ENCODE data around the gene RNF144A.

RNF144A gene

DNA sequence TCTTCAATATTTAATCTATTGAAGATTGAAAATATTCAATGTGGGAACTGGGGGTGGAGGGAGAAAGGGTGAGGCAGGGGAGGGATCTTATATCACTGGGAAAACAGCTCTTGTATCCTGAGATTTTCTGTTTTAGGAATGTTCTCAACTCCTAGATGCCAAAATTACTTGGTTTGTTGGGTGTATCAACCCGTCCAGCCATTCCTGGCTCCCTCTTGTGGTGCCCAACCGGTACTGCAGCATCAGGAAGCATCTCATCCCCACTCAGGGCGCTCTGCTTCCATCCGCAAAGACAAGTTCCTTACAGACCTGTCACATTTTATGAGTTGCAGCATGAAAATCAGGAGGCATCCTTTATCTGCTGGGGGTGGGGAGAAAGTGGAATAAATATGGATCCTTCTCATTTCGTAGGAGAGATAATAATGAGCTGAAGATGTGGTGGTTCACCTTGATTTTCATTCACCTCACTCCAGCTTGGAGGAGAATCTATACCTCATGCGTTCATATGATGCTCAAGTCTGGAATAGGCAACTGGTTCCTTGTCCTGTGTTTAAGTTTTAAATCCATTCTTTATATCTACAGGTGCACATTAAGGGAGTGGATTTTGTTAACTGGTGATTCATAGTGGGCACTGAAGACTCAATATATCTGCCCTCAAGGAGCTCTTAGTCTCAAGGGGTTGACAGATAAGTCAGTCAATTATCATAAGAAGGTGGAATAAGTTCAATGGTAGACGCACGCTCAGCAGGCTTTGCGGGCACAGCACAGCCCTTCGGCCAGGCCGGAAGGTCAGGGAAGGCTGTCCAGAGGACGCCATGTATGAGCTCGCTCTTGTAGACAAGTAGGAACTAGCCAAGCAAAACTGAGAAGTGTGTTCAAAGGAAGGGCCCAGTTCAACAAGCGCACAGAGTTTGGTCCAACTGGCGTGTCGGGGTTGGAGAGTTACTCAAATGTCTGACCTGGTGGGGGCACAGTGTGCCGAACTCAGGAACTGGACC, 127.3 kb downstream of the RNF144A start:
- DNase-seq (ENCODE audit: low spot score) = no peak

DNA sequence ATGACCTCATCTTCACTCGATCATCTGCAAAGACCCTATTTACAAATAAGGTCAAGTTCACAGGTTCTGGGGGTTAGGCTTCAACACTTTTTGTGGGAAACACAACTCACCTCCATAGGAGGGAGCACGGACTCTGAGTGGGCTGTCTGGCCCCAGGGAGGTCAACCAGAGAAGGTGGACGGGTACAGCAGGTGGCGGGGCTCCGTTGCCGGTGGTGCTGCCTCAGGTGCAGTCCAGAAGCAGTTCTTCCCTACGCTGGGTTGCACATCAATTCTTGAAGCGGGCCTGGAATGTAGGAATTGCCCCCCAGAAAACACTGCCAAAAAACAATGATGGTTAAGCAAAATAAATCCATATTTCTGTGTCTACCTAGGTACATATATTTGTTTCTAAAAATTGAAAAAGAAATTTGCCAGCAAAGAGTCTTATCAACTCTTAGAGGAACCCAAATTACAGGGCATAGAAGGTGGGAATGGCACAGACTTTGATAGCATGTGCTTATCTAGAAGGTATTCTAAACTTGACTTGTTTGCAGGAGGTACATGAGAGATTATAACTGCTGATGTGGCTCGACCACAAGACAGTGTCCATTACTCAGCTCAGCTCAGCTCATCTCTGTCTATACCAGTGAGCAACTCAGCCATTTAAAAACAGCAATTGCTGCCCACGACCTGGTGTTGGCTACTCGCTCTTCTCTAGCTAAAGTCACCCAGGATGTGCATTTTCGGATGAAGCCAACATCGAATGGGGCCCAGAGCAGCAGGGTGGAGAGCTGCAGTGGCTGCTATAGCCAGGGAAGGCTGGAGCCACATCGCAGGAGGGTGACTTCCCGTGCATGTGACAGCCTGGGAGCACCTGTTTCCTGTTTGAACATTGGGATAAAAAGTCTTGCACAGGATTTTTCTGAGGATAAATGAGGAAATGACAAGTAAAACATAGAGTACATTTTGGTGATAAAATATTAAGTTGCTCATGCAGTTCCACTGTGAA, 128.7 kb downstream of the RNF144A start:
- no peak for DNase-seq (ENCODE audit: low spot score)

DNA sequence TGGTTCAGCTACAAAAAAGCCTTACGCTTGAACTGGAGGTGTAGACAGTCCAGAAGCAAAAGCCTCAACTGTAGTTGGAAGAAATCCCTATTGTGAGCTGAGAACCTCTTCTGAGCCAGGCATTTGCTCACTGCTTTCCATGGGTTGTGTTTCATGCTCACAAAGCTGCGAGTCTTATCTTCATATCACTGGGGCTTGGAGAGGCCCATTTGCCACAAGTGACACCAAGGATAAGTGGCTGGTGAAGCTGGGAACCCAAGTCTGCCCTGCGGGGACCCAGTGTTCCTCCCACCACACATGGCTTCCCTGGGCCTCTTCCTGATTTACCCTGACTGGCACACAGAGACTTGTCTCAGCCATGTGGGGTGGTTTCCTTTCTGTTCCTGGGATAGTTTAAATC, 130.4 kb downstream of the RNF144A start:
- no peak for DNase-seq (ENCODE audit: low spot score)

DNA sequence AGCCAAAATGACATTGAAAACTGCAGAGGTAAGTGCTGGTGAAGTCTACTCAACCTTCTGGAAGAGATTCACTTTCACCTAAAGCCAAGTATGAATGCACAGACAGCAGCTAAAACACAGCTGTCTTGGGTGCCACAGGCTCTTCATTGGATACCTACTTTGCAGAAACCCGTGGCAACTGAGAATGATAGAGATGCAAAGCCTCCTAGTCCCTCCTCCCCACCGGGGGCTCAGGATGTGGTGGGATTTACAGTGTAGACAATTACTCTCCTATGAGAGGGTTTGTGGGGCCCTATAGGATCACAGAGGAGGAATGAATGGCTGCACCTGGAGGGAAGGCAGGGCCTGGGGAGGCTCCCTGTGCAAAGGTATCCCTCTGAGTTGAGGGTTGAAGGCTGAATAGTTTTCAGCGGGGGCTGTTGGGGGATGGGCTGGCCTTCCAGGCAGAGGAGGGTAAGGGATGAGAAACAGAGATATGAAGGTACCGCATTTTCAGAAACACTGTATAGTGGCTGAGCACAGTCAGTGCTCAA, 131.6 kb downstream of the RNF144A start:
- DNase-seq (ENCODE audit: low spot score) = no peak

DNA sequence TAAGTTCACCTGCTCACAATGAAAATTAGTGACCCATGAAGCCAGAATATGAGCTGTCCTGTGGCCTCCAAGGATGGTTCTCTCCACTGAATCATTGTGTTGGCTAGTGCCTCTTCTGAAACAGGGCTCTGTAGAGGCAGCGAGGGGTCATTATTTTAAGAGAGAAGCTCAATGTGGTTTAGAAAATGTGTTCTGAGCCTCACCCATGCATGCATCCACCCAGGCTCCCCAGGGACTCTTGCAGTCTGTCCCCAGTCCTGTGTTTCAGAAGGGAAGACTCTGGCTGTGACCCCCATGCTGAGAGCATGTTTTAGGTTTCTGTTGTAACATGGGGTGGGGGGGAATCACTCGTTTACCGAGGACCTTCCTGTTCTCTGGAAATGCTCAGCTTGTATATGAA, 135.2 kb downstream of the RNF144A start:
- DNase-seq (ENCODE audit: low spot score) = no peak

DNA sequence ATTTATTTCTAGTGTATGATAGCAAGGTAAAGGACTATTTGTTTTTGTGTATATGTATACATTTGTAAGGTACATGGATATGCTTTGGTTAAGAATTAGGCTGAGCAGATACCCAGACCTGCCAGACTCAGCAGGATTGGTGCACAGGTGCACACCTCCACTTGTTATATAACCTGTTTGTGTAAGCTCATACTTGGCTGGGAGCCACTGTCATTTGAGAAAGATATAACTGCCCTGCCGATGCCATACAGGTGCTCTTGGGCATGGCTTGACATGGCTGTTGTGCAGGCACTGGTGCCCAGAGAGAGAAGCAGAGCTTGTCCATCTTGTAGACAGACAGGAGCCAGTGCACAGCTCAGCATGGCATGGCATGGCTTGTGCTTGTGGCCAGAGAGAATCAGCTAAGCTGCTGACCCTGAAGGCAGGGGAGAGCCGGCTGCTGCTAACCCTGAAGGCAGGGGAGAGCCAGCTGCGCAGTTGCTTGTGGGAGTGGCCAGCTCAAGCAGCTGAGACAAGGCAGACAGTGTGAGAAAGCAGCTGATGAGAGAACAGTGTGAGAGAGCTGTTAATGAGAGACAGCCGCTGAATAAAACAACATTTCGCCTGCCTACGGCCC, 136.5 kb downstream of the RNF144A start:
- no peak for DNase-seq (ENCODE audit: low spot score)

DNA sequence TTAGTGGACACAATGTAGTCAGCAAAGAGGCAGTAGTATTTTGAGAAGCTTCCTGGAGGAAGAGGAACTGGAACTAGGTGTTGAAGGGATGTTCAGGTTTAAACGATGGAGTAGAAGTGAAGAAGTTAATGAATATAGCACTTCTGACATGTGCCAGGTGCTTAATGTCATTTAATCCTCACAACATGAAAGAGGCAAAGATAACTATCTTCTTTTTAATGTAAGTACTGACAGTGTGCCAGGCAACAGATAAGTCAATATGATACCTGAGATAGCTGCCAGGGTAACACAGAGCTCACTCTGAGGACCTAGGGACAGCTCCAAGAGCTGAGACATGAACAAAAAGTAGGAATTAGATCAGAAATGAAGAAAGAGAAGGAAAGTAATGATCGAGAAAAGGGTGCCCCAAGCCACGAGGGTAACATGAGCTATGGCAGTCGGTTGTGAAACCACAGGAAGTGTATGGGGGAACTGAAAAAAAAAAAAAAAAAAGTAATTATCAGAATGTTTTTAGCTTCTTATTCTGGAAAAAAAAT, 140.7 kb downstream of the RNF144A start:
- DNase-seq (ENCODE audit: low spot score) = no peak

DNA sequence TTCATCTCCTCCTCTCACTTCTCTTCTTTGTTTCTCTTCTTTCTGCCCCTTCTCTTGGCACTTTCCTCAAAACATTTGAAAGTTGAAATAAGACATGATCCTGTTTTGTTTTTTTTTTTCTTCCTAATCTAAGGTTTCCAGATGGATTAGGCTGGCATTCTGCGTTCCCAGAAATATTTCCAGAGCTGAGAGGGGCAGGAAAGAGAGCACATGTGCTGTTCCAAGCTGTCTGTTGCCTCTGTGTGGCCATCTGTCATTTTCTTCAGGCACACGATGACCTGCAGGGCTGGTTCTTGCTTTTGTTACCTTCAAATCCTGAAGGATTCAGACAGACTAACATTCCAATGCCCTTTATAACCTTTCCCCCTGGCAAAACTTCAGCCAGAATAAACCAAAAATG, 142.9 kb downstream of the RNF144A start:
- no peak for DNase-seq (ENCODE audit: low spot score)

DNA sequence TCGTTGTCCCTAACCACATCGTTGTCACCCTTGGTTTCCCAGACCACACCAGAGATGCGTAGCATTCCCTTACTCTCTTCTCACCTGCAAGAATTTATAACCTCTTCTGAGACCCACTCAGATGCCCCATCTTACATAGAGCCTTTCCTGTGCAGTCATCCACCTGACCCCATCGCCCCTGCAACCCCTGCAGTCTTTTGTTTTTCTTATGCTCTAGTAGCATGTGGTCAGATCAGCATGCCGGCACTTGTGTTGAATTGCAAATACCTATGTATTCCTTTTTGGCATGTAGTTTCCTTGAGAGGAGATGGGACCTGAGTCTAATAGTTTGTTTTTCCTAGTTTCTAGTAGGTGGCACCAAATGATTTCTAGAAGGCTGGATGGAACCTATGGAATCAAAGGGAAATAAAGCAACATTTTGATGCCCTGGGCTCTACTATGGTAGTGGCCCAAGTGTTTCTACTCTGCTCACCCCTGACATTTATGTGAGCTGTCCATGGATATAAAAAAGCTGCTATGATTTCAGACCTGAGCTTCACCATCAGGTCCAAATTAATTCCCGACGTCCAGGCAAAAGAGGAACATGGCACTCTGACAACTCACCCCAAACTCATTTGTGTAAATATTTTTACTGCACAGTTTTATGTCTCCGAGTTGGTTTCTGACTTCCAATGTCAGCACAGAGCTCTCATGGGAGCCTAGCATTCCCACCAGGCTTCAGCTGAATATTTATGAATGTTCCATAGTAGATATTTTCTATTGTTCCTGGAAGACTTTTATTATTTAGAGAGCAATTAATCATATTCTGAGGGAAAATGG, 143.6 kb downstream of the RNF144A start:
- no peak for DNase-seq (ENCODE audit: low spot score)

DNA sequence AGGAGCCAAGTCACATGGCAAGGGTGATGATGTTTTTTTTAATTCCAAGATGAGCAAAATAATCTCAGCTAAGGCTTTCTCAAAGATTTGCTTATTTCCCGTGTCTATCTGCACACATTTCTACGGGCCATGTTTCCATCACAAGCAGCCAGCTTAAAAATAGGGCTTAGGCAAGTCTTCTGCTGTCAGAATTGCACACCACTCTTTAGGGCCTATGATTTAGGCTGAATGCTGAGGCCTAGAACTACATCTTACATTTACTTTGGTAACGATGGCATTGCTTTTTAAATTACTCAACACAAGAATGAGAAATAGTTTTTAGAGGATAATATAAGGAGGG, 144.2 kb downstream of the RNF144A start:
- no peak for DNase-seq (ENCODE audit: low spot score)

DNA sequence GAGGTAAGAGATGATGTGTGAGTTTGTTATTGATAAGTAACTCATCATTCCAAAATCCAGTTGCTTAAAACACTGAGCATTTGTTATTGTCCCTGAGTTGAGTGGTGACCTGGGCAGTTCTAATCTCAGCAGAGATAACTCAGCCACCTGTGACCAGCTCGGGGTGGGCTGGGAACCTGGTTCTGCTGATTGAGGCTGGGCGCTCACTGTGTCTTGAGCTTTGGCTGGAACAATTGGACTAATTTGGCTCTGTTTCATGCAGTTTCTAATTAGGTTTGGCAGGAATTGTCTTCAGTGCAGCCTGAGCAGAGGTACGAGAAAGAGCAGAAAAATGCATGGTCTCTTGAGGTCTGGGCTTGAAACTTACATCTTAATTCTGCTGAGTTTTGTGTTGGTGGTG, 144.7 kb downstream of the RNF144A start:
- DNase-seq (ENCODE audit: low spot score) = no peak

DNA sequence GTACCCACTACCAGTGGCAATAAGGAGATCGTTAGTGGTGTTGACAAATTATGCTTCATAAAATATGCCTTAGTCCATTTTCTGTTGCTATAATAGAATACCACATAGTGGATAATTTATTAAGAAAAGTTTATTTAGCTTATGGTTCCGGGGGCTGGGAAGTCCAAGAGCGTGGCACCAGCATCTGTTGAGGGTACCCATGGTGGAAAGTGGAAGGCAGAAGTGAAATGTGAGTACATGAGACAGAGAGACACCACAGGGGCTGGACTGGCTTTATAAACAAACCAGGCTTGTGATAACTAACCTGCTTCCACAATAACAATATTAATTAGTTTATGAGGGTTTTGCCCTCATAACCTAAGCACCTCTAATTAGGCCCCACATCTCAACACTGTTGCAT, 146.6 kb downstream of the RNF144A start:
- DNase-seq (ENCODE audit: low spot score) = no peak

DNA sequence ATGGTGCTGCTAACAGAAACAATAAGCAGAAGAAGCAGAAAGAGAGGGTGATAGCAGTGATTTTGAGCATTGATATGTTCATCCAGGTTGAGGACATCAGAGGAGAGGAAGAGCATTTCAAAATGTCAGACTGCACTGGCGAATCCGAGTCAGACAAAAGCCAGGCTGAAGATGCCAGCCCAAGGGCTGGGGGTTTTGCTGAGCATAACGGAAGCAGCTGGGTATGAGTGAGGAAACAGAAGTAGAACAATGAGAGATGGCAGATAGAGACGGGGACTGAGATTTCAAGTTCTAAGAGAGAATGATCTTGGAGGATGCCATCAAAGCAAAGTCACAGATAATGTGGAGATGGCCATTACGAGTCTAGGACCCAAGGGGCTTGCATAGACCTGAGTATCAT, 151.2 kb downstream of the RNF144A start:
- no peak for DNase-seq (ENCODE audit: low spot score)

DNA sequence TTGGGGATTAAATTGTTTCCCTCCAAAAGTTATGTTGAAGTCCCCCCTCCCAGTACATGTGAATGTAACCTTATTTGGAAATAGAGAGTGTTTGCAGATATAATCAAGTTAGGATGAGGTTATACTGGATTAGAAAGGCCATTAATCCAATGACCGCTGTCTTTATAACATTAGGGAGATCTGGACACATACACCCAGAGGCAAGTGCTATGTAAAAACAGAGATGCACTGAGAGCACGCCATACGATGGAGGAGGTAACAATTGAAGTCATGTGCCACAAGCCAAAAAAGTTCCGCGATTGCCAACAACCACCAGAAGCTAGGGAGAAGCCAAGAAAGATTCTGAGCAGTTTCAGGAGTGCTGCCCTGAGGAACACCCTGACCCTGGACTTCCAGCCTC, 153.3 kb downstream of the RNF144A start:
- no peak for DNase-seq (ENCODE audit: low spot score)

DNA sequence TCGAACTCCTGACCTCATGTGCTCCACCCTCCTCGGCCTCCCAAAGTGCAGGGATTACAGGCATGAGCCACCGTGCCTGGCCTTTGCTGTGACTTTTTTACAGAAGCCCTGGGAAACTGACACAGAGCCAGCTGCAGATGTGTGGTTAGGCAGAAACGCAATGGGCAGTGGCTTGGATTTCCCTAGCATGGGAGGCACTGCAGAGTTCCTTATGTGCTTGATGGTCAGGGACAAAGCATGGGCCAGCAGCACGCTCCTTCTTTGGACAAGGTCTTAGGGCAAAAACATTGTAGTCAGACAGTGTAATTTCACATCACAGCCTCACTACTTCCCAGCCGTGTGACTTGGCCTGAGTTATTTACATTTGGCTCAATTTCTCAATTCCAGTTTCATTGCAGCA, 153.9 kb downstream of the RNF144A start:
- DNase-seq (ENCODE audit: low spot score) = no peak

DNA sequence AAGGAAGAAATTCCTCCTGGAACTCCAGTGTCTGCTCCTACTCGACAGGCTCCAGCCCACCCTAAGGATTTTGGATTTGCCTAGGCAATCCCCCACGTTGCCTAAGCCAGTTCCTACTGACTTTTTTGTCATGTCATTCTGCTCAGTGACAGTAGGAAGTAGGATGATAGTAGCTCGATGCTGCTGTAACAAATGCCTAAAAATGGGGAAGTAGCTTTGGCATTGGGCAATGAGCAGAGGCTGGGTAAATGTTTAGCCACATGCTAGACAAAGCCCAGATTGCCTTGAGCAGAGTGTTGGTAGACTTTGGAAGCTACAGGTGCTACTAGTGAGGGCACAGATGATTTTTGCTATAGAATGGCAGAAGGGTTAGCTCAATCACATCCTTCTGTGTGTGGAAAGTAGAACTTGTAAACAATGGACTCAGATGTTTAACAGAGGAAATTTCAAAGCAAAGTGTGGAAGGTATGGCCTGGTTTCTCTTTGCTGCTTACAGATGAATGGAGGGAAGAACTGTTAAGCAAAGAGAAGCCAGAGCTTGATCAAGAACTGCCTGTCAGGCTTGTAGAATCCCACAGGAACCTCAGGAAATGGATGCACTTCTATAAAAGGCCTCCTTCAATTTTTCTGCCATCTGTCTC, 154.8 kb downstream of the RNF144A start:
- DNase-seq (ENCODE audit: low spot score) = no peak

DNA sequence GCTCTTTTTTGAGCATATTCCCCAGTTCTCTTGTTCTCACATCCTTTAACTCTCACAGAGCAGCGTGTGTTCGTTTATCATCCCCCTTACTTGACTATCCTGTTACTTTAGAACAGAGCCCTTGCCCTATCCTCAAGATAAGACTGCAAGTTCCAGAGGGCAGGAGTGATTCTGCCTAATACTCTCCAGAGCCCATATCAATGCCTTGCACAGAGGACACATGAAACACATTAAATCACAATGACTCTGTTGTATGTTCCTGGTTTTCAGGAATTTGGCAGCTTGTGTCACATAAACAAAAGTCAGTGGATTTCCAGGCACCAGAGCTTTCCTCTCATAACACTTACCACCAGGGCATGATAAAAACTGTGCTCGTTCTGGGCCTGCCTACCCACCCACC, 156.7 kb downstream of the RNF144A start:
- no peak for DNase-seq (ENCODE audit: low spot score)

DNA sequence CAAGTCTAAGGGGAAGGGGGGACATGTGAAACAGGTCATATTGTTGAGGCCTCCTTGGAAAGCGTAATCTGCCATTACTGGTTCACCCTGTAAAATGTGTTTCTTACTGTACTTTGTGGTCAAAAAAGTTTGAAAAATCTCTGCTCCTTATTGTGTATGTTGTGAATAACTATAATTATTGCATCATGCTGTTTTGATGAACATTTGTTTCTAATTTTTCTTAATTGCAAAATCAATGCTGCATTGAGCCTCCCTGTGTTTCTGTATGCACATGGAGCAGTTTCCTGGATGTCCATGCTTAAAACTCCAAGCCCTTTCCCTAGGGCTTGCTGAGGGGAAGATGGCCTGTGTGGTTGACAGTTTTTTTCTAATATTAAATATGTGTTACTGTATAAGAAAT, 158.6 kb downstream of the RNF144A start:
- DNase-seq (ENCODE audit: low spot score) = no peak

DNA sequence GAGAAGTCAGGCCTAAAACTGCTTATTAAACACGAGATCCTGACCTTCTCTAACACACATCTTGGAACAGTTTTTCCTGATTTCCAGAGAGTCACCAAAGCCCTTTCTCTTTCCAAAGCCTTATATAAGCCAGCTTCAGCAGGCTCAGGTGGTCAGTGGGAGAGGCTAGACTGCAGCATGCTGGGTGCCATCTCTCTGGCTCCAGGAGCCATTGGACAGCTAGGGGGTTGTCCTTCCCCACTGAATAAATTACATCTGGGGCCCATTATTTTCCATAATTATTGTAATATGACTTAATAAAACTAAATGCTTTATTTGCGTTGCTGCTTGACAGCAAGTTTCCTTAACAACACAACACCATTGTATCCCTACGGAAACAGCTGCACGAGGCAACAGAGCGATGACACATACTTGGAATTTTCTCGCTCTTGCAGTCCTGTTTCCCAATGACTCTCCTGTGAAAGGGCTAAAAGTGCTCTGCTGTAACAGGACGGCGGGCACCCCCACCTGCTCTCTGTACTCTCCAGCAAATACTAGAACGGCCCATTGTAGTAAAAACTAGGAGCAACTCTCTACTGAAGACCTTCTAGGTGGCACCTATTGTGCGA, 160.6 kb downstream of the RNF144A start:
- DNase-seq (ENCODE audit: low spot score) = no peak
